ENCODE results near the gene TM4SF1.

The TM4SF1 gene, protein sequence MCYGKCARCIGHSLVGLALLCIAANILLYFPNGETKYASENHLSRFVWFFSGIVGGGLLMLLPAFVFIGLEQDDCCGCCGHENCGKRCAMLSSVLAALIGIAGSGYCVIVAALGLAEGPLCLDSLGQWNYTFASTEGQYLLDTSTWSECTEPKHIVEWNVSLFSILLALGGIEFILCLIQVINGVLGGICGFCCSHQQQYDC

DNA sequence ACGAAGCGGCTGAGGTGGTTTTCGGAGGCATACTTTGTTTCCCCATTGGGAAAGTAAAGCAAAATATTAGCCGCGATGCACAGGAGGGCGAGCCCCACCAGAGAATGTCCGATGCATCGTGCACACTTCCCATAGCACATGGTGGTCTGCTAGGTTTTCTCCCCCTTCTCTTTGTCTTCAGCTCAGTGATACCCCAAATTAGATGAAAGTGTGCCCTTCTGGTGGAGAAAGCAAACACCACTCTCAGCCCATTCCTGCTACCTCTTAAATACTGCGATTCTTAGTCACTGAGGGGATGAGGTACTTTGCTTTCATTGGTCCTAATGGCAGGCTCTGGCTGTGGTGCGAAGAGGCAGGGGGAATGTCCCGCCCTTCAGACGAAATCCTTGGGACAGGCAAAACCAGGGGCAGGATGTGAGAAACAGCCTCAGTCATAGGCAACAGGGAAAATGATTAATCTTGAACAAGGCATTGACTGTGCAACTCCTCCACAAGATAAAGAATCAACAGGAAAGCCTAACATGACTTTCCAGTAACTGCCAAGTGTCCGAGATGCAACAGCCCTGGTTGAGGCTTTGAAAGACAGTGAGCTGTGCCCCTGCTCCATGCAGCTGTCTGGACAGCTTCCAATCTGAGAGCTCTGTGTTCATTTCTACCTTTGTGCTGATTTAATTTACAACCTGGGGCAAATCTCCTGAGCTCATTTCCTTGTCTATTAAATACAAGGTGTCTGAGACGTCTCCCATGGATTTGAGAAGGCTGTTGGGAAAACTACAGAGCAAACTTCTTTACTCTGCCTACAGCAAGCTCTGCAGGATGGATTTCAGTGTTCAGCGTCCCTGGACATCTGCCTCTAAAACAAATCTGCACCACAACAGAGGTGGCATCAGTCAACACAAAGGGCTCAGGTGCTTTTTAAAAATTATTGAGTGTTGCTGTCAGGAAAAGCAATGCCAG lies at the start of gene TM4SF1:
Gene TM4SF1 (minus strand): TSS at position 242 of the 957 bp plus-strand sequence. CDS start 102 bp downstream, at position 140.
- DNase-seq (ENCODE audit: low read depth) = no peak

DNA sequence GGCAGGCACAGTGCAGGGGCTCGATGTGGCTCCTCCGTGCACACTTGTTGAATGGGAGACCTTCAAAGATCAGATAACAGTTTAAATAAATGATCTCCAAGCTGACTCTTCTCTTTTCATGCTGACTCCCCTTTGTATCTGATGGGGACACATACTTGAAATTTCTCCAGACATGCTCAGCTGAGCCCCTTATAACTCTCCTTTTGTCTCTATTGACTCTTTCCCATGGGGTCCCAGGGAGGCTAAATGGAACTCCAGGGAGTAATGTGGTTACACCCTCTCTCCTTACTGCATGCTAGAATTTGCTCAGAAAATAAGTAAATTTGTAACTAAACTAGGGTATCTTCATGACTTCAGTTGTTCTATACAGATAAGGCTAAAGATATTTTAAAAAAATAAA lies 48.9 kb upstream of the TM4SF1 start:
- DNase-seq (ENCODE audit: low read depth) = no peak

DNA sequence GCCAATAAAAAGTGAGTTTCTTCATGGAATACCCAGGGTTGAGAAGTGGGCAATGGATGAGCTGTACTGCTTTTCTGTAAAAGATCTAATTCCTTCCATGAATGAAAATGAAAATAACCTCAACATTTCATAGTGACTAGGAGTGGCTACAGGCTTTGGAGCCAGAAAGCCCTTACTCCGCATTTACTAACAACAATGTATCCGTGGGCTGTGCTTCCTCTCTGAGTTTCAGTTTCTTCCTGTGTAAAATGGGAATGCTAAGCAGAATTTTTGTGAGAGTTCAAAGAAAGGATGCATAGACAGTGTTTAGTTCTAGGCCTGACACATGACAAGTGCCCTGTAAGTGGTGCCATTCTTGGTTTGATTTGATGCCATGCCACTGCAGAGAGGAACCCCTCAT lies 47.5 kb upstream of the TM4SF1 start:
- DNase-seq (ENCODE audit: low read depth) = no peak

DNA sequence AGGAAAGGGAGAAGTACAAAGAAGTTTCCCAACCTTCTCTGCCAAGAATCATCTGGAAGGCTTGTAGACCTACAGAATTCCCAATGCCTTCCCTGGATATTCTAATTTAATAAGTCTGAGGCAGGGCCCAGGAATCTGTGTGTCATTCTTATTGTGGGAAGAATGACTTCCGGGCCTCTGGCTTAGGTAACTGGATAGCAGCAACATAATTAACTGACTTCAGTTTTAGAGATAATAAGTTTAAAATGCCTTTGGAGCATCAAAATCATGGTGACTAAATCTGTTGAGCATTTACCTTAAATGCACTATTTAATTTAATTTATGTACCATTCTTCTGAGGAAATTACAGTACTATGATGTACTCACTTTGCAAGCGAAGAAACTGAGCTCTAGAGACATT lies 44.3 kb upstream of the TM4SF1 start:
- no peak for DNase-seq (ENCODE audit: low read depth)

DNA sequence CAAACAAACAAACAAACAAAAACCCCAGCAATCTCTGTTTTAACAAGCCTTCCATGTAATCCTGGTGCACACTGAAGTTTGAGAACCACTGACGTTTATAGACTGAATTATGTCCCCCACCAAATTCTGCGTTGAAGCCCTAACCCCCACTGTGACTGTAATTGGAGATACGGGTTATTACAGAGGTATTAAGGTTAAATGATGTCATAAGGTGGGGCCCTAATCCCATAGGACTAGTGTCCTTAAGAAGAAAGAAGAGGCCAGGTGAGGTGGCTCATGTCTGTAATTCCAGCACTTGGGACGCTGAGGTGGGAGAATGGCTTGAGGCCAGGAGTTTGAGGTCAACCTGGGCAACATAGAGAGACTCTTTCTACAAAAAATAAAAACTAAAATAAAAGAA lies 42.4 kb upstream of the TM4SF1 start:
- DNase-seq (ENCODE audit: low read depth) = no peak

DNA sequence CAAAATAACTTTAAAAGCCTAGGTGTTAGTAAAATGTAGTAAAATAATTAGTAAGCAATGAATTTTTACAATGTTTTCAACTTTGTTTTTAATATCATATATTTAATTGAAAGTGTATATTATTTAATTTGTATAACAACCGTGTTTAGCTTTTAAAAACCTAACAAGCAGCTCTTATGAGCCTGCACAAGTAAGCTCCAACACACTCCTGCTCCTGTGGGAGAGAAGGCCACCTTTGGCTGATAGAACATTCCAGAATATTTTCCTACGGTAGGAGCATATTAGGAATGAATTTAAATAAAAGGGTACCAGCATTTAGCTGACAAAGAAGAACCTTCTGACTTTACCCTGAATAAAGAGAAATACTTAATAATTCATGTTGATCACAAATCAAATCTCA lies 40.3 kb upstream of the TM4SF1 start:
- DNase-seq (ENCODE audit: low read depth) = no peak

DNA sequence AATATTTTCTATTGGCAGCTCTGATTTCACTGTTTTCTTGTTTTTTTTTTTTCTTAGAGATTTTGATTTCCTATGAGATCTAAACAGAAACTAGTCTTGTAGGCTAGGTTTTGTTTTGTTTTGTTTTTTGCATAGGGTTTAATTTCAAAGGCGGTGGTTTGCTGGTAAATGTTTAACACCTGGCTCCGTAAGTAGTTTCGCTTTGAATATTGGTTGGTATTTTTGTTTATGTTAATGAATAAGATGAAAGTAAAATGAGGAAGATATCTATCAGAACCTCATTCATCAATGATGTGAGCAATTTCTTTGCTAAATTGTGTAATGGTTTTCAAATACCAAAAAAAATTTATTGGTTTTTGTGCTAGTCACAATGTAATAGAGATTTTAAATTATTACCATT lies 39.7 kb upstream of the TM4SF1 start:
- no peak for DNase-seq (ENCODE audit: low read depth)

DNA sequence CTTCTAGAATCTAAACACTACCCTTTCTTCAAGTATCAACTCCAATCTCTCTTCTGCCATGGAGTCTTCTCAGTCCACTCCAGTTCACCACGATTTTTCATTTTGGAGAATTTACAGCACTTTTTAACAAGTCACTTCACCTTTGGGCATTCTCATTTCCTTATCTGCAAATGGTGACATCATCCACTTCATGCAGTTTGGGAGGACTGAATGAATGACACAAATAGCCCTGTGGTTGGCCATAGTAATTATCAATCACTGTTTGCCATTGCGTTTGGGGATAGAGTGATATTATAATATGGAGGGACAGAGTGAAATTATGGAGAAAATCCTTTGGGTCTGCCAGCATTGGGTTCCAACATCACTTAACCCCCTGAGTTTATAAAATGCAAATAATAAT lies 38.0 kb upstream of the TM4SF1 start:
- no peak for DNase-seq (ENCODE audit: low read depth)

DNA sequence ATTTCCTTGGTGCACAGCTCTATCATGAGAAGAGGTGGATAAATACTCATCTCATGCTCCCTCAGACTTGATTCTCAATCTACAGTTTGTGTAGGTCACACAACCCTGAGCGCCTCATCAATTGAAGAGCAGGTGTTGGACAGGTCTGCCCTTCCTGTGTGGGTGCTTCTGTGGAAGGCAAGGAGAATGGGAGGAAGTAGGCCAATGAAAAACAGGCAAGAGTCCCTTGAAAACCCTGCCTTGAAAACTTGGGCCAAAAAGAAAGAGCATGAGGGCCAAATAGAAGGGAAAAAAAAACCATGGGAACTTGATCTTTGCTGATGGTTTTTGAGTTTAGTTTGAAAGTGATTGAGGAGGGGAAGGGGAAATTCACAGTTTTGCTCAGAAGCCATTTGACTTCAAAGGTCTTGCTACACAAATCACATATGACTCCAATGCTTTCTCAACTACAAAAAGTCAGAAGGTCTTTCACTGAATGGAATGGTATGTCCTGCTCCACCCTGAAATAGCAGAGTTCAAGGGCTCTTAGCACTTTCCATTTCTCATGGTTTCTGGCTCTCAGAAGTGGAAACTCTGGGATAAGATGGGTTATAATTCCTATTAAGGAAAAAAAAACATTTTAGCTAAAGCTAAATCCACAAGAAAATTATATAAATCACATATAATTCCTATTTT lies 37.2 kb upstream of the TM4SF1 start:
- DNase-seq (ENCODE audit: low read depth) = no peak

DNA sequence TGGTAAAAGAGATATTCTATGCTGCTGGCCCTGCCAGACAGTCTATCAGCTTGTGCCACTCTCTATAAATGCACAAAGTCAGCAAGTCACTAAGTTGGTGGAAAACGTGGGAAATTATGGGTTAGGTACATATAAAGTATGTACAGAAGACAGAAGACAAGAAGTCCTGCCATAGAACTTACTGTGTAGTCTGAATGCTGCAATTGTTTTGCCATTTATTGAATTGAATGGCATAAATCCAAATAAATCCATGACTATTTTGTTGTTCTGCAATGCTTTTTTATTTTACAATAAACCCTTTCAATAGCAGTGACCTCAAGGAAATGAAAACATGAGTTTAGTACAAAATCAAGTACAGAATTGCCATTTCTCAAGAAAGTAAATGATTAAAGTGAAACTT lies 34.1 kb upstream of the TM4SF1 start:
- no peak for DNase-seq (ENCODE audit: low read depth)

DNA sequence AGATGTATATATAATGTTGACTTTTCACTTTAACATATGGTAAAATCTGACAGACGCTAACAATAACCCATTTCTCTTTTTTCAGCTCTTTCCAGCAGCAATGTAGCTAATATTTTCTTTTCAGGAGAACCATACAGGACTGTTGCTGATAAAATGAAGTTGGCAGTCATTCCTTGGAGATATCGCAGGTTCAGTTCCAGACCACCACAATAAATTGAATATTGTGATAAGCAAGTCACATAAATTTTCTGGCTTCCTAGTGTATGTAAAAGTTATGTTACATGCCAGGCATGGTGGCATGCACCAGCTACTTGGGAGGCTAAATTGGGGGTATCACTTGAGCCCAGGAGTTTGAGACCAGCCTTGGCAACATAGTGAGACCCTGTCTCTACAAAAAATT lies 31.9 kb upstream of the TM4SF1 start:
- DNase-seq (ENCODE audit: low read depth) = no peak

DNA sequence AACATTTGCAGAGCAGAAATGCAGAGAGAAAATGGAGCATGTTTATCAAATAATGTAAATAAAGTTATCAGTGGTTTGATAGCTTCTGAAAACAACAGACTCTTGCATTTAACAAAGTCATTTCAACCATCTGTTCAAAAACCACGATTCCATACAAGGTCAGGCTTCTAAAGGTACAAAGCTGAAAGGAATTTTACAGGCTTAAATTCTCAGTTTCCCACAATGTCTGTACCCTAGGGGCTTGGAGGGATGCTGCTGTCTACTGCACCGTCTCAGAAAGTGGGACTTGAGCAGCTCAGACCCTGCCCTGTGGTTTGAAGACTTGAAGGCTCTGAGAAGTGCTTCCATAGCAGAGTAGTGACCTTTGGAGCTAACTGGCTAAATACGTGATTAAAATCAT lies 30.4 kb upstream of the TM4SF1 start:
- no peak for DNase-seq (ENCODE audit: low read depth)

DNA sequence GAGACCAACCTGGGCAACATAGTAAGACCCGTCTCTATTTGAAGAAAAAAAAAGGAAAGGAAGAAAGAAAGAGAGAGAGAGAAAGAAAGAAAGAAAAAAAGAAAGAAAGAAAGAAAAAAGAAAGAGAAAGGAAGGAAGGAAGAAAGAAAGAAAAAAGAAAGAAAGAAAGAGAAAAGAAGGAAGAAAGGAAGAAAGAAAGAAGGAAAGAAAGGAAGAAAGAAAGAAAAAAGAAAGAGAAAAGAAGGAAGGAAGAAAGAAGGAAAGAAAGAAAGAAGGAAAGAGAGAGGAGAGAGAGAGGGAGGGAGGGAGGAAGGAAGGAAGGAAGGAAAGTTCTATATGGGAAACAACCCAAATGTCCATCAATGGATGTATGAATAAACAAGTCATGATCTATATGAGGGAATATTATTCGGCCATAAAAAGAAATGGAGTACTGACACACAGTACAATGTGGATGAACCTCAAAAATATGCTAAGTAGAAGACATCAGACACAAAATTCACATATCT lies 28.8 kb upstream of the TM4SF1 start:
- no peak for DNase-seq (ENCODE audit: low read depth)

DNA sequence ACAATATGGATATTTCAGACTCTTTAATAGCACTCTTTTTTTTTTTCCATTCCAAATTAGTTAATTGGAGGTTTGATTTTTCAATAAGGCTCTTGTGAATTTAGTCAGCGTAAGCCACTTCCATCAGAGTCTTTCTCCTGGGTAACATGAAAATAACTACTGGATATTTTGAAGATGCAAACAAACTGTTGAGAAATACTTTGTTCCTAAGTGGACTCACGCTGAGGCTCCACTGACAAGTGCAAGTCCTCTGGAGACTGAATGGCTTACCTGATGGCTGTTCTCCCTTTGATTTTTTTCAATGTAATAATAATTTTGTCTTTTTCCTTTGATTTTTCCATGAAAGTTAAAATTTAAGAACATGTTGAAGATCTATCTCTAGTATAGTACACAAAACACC lies 26.0 kb upstream of the TM4SF1 start:
- no peak for DNase-seq (ENCODE audit: low read depth)

DNA sequence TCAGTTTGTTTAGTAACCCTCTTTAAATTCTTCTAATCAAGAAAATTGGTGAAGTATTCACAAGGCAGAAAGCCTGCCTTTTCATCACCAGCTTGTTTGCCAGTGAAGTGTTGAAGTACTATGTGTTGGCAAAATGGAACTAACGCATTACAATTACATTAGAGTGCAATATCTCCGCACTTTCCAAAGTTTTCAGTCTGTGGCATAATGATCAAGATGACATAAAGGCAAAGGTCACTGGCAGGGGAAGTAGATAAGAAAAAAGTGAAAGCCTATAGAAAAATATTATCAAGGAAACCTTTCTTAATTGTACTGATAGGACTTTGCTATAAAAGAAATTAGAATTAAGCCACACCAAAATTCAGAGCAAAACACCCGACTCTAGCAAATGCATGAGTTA lies 25.0 kb upstream of the TM4SF1 start:
- DNase-seq (ENCODE audit: low read depth) = no peak

DNA sequence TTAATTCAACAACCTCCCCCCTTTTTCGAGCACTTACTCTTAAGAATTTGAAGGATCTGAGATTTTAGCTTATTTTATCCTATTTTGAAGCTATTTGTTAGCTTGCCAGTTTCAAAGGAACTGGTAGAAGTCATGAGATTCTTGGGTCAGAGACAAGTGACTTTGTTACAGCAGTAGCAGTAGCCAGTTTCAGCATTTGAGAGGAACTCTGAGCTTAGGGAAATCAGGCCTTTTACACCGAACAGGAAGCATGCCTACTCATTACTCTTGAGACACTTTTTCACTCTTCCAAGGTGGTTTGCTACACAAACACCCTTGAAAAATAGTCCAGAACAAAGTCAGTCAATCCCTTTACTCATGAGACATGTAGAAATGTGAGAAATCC lies 24.5 kb upstream of the TM4SF1 start:
- no peak for DNase-seq (ENCODE audit: low read depth)

DNA sequence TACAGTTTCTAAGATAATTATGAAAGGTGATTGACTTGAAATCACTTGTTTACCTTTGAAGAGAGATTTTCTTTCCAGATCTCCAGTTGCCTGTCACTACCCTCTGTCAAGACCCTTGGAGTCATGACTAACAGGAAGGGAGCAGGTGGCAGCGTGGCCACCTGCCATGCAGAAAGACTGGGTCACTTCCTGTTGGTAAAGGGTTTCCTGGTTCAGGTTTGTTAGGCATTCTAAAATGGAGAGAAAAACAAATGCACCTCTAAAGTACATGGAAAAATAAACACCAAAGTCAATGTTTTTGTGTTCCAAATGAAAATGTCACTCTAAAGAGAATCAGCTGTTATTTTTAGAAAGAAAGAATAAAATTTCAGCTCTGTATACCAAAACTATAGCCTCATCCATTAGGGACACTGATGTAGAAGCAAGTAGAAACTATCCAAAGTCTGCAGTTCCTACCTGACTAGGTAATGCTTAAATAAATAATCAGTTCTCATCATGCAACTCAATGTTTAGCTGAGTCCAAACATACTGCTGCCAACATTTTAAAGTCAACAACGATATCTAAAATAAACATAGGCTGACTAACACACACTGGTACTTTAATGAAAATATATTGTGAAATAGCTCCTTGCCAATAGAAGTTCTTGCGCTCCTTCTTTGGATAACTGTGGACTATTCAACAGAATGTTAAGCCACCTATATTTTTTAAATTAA lies 23.9 kb upstream of the TM4SF1 start:
- no peak for DNase-seq (ENCODE audit: low read depth)

DNA sequence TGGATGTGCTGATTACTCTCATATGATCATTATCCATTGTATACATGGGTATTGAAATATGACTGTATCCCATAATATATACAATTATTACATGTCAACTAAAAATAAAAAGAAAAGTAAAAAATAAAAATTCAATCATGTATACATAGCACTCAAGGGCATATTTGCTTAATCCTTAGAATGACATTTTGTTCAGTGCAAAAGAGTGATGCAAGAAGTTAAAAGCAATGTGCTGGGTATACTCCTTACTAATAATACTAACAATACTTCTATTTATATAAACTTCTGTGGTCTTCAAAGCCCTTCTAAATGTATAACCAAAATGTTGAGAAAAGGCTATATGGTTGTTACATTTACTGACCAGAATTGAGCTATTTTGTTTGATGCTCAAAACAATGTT lies 23.2 kb upstream of the TM4SF1 start:
- no peak for DNase-seq (ENCODE audit: low read depth)

DNA sequence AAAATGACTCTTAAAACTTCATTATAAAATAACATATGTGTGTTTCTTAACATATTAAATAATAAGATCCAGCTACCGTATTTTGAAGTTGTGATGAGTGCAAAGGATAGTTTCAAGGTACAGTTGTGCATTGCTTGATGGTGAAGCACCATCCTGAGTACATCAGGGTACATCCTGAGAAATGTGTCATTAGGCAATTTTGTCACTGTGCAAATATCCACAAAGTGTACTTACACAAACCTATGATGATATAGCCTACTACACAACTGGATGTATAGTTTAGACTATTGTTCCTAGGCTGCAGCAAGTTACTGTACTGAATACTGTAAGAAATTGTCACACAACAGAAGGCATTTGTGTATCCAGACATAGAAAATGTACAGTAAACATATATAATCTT lies 20.8 kb upstream of the TM4SF1 start:
- no peak for DNase-seq (ENCODE audit: low read depth)

DNA sequence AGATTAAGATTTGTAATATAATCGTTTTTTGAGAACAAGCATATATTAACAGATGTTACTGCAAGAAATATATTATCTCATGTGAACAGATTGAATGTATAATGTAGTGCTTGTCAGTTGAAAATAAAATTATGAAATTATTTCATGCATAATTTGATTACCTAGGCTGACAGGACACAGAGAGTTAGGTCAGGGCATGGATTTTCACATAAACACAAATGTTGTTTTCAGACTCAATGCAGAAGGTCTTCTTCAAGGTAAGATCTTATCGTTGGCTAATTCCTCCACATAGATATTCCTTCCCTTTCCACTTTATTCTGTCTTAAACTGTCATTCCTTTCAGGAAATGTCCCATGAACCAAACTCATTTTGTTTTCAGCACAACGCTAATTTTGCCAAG lies 20.1 kb upstream of the TM4SF1 start:
- no peak for DNase-seq (ENCODE audit: low read depth)

DNA sequence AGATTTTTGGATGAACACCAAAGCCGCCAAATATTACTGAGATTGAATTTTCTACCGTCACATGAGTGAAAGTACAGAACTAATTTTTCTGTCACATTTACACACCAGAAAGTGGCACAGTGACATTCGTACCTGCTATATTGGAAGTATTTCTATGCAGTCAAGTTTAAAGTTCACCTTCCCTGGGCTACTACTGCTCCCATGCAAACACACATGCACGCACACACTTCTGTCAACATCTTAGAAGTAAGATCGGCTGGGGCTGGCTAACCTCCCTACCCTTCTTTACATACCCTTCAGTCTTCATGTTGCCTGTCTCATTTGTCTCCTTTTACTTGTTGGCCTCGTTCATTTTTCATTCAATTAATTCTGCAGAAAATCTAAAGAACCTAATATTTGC lies 19.0 kb upstream of the TM4SF1 start:
- no peak for DNase-seq (ENCODE audit: low read depth)

Measured in activated gamma-delta T cell treated with anti-CD3 and anti-CD28 coated beads, Interleukin-2, amount 50 U/mL, for 16 hours (primary cell).